LNCAP (cell line): Measurements from ENCODE around the gene SRRD.

Source experiments
- TF ChIP-seq, protein P1 (sequence below): fragments of 450-650 bp; IDR thresholded peaks from 2 replicates; pipeline ENCODE4 v1.5.1; 2017; ENCODE audit warnings: mild to moderate bottlenecking

Gene SRRD

DNA sequence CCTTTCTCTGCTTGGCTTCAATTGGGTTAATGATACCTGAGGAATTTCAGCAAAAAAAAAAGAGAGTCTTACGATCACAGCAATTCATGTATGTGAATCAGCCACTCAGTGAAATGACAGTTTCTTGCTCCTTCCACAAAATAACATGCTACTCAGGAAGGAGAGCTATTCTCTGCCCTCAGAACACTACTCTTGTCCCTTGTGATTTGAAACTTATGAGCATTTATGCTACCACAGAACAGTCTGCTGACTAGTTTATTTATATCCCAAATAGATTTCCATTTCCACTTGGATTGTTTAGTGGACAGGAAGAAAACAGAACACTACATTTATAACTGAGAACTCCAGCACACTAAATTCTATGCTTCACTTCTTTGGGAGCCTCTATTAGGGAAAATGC lies 20.1 kb downstream of the SRRD start:
- TF ChIP-seq, protein P1, sequence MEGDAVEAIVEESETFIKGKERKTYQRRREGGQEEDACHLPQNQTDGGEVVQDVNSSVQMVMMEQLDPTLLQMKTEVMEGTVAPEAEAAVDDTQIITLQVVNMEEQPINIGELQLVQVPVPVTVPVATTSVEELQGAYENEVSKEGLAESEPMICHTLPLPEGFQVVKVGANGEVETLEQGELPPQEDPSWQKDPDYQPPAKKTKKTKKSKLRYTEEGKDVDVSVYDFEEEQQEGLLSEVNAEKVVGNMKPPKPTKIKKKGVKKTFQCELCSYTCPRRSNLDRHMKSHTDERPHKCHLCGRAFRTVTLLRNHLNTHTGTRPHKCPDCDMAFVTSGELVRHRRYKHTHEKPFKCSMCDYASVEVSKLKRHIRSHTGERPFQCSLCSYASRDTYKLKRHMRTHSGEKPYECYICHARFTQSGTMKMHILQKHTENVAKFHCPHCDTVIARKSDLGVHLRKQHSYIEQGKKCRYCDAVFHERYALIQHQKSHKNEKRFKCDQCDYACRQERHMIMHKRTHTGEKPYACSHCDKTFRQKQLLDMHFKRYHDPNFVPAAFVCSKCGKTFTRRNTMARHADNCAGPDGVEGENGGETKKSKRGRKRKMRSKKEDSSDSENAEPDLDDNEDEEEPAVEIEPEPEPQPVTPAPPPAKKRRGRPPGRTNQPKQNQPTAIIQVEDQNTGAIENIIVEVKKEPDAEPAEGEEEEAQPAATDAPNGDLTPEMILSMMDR = no peak

- TF ChIP-seq, protein P1 = no peak
Observed at GRCh38 chr22:26508148-26508547, 24.5 kb downstream of the SRRD start.

DNA sequence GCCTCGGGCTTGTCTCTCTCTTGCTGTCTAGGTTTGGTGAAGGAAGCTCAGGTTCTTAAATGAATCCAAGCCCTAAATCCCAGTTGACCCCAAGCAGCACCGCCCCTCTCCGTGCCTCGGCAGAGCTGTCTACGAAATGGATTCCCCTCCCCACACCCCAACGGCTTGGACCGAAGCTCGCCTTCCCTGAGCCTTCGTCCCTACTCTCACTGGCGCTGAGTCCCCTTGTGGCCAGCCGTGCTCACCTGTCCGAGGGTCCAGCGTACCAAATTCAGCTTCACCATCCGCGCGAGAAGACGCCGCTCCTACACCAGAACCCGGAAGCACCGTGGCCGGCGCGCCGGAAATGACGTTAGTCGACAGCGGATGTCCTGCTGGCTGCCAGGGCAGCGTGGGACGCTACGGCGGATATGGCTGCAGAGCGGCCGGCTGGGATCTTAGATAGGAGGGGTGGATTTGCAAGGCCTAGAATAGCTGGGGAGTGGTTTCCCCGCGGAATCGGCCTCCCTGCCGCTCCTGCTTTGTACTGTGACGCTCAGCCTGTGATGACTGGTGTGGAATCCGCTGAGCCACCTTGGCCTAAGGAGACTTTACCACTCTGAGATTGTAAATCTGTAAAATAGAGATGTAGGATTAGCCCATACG lies 28.6 kb downstream of the SRRD start, which contains the start of gene TFIP11:
TSS of gene TFIP11 (minus strand) at position 325 of the 645 bp plus-strand sequence. CDS start 2,201 bp downstream, outside the sequence.
- TF ChIP-seq, protein P1 = no peak

DNA sequence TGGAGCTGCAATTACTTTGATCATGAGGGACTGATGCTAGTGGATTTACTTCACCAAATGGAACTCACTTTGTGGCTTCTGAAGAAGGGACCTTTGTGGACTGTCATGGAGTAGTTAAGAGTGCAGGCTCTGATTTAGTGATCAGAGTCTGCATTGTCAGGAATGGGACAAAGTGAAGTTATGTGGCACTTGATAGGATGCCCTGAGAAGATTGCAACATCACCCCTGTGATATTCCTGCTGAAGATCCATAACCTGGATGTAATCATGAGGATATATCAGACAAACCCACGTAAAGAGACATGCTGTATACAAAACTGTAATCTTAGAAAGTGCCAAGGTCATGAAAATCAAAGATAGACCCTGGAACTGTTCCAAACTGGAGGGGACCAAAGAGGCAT lies 30.2 kb downstream of the SRRD start:
- TF ChIP-seq, protein P1 = no peak

GRCh38 chr22:26514419-26515161 lies 30.9 kb downstream of the SRRD start:
- TF ChIP-seq, protein P1 = no peak

GRCh38 chr22:26515931-26516330 lies 32.3 kb downstream of the SRRD start:
- TF ChIP-seq, protein P1 = no peak

DNA sequence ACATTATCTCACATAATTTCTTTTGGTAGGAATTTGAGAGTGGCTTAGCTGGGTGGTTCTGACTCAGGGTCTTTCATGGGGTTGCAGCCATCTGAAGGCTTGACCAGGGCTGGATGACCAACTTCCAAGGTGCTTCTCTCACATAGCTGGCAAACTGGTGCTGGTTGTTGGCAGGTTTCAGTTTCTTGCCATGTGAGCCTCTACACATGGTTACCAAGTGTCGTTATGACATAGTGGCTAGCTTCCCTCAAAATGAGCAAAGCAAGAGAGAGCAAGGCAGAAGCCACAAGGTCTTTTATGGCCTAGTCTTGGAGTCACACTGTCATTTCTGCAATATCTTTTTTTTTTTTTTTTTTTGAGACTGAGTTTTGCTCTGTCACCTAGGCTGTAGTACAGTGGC lies 32.8 kb downstream of the SRRD start:
- TF ChIP-seq, protein P1 = no peak
